Measurements from ENCODE around the gene ACVR1.
A peak's percentile ranks its signal among the peaks of the same experiment; 100 is the strongest.

GRCh38 chr2:157785200-157785599, 90.9 kb downstream of the ACVR1 start:
- TF ChIP-seq CTCF (conservative IDR thresholded peaks at IDR 0.05 in 1 of 2, IDR thresholded peaks at IDR 0.05 in 1 of 2; ENCODE audit: low read depth in 1 of 2, low read length in 2 of 2) (peak in 1 of 2 donors; percentile 1), EZH2 (IDR thresholded peaks at IDR 0.05; ENCODE audit: low read length, missing control alignments) (no peak)
